Measurements from ENCODE around the gene MYO18B. TPM values are rescaled to one million over a fixed set of nuclear protein-coding genes. Genes with fewer than 3 reads are reported as not detected.

MYO18B gene
- total and polyA plus RNA-seq, 2 of the 8 experiments (the other 6 are each of a cell fraction or from before 2014, with no cell fraction given) = 0.62 to 0.78 TPM

DNA sequence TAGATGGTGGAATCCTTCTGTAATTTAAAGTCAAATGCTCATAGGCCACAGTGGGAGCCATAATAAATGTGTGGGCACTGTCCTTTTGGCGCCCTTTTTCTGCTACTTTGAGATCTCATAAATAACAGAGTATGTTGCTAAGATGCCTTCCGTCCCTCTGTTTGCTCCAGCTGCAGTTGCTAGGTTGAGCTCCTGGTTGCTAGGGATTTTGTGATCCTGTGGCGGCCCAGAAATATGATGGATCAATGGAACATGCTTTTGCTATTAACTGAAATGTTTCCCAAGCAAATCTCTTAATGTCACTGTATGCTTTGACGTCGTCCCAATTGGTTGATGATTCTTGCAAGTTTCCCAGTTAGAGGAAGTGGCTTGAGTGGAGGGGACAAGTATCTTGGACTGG, 53.5 kb downstream of the MYO18B start:
- H2BK120ac ChIP-seq (replicated peaks; ENCODE audit: low read depth, low read length) = no peak overlapping the region
- H4K91ac ChIP-seq (replicated peaks; ENCODE audit: insufficient read length, low read length) = no peak overlapping the region
- no peak for DNase-seq (ENCODE audit: low read depth in 1 of 2, low spot score in 2 of 2)
- H3K23ac ChIP-seq (ENCODE audit: insufficient read length) = no peak overlapping the region
- WGBS, 2 experiments (ENCODE audit: extremely low coverage in 1 of 2, insufficient coverage in 1 of 2, insufficient read length in 1 of 2, insufficient replicate concordance in 2 of 2, low coverage in 1 of 2, low lambda C conversion rate in 2 of 2, missing lambda C conversion rate in 1 of 2) = 77% methylated on average over 5 of the region's 5 CpGs; no CpG with 5 or more reads in 1 of the 2 experiments
- H2BK12ac ChIP-seq (ENCODE audit: low read depth, low read length) = no peak overlapping the region
- H3K14ac ChIP-seq (ENCODE audit: insufficient read length) = no peak overlapping the region
- ChIA-PET CTCF (ENCODE audit: partially characterized antibody) (interaction anchor here (0.8 to 1.1 kb wide), 2 partner anchors 22 to 23 kb away, joined by 3 to 4 read pairs; no protein-coding TSS in a partner anchor), POLR2A (ENCODE audit: partially characterized antibody) (no interaction called here)
- no peak overlapping the region for H3K4me2 ChIP-seq (ENCODE audit: insufficient read depth in 1 of 2, low read depth in 2 of 2, low read length in 2 of 2)
- no peak overlapping the region for H3K4me3 ChIP-seq (ENCODE audit: extremely low read depth in 1 of 4, insufficient read depth in 2 of 4, low read depth in 3 of 4, low read length in 4 of 4)
- H3K23me2 ChIP-seq (ENCODE audit: low read depth, low read length) = no peaks in the 10 kb centered on the region
- H2AFZ ChIP-seq (ENCODE audit: low read length) = no peak overlapping the region
- H2BK20ac ChIP-seq (ENCODE audit: low read length) = no peak overlapping the region
- H3K56ac ChIP-seq (replicated peaks; ENCODE audit: insufficient read length, low read depth, low read length) = no peak overlapping the region
- no peaks in the 10 kb centered on the region for H4K20me1 ChIP-seq (replicated peaks in 1 of 2; ENCODE audit: control insufficient read depth in 1 of 2, insufficient read depth in 2 of 2, low read length in 2 of 2)
- no peak overlapping the region for H3K27ac ChIP-seq (ENCODE audit: low read depth, low read length)
- no peak overlapping the region for H2AK5ac ChIP-seq (ENCODE audit: low read depth, low read length)
- no peaks in the 10 kb centered on the region for H3K79me2 ChIP-seq (ENCODE audit: control insufficient read depth in 1 of 2, insufficient read depth in 2 of 2, low read length in 2 of 2)
- no peaks in the 10 kb centered on the region for H3K4me1 ChIP-seq (replicated peaks in 1 of 4; ENCODE audit: control insufficient read depth in 3 of 4, insufficient read depth in 4 of 4, low read length in 3 of 4)
- FAIRE-seq = no peak
- no peak overlapping the region for H2BK15ac ChIP-seq (ENCODE audit: low read length)
- H3K9me3 ChIP-seq (ENCODE audit: insufficient read depth in 2 of 2, low read depth in 1 of 2, low read length in 1 of 2) = no peaks in the 10 kb centered on the region
- H3K18ac ChIP-seq (ENCODE audit: extremely low read depth, low read length) = no peak overlapping the region
- H3K4ac ChIP-seq (replicated peaks; ENCODE audit: insufficient read length, low read depth, low read length) = no peak overlapping the region
- H3K27me3 ChIP-seq (replicated peaks in 1 of 4; ENCODE audit: control insufficient read depth in 3 of 4, extremely low read depth in 1 of 4, insufficient read depth in 3 of 4, low read length in 3 of 4) = no peaks in the 10 kb centered on the region; a peak in 1 of 7 replicates
- H4K5ac ChIP-seq (ENCODE audit: insufficient read length, low read depth, low read length) = no peak overlapping the region
- no peak overlapping the region for H3K9ac ChIP-seq (replicated peaks in 1 of 4; ENCODE audit: extremely low read depth in 1 of 4, low read depth in 3 of 4, low read length in 3 of 4)
- no peak overlapping the region for H4K8ac ChIP-seq (ENCODE audit: extremely low read depth, insufficient read depth, low read length)
- H3K79me1 ChIP-seq (ENCODE audit: low read depth, low read length) = no peaks in the 10 kb centered on the region
- H3K36me3 ChIP-seq (ENCODE audit: control insufficient read depth in 2 of 4, insufficient read depth in 4 of 4, low read length in 3 of 4) = no peaks in the 10 kb centered on the region
- no peak overlapping the region for H2BK5ac ChIP-seq (ENCODE audit: low read depth, low read length)
- TF ChIP-seq, protein P1, sequence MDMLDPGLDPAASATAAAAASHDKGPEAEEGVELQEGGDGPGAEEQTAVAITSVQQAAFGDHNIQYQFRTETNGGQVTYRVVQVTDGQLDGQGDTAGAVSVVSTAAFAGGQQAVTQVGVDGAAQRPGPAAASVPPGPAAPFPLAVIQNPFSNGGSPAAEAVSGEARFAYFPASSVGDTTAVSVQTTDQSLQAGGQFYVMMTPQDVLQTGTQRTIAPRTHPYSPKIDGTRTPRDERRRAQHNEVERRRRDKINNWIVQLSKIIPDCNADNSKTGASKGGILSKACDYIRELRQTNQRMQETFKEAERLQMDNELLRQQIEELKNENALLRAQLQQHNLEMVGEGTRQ (IDR thresholded peaks at IDR 0.05; ENCODE audit: low read length) = no peak
- TF ChIP-seq CHD1 (IDR thresholded peaks at IDR 0.05; ENCODE audit: low read depth, low read length) = no peak
- no peak for TF ChIP-seq CREB1 (IDR thresholded peaks at IDR 0.05)
- no peak for TF ChIP-seq SAP30 (IDR thresholded peaks at IDR 0.05; ENCODE audit: insufficient read depth, insufficient replicate concordance, low read length)
- no peak for TF ChIP-seq TBP (IDR thresholded peaks at IDR 0.05; ENCODE audit: low read depth, low read length)
- TF ChIP-seq POLR2A (IDR thresholded peaks at IDR 0.05; ENCODE audit: control extremely low read depth in 1 of 2, low read depth in 2 of 2, low read length in 2 of 2) = no peak
- no peak for TF ChIP-seq CBX5 (IDR thresholded peaks at IDR 0.05; ENCODE audit: low read depth, low read length)
- TF ChIP-seq EZH2 (IDR thresholded peaks at IDR 0.05; ENCODE audit: low read depth, low read length, severe bottlenecking) = no peak
- TF ChIP-seq, protein P2, sequence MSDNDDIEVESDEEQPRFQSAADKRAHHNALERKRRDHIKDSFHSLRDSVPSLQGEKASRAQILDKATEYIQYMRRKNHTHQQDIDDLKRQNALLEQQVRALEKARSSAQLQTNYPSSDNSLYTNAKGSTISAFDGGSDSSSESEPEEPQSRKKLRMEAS (IDR thresholded peaks at IDR 0.05) = no peak
- TF ChIP-seq JUN (IDR thresholded peaks at IDR 0.05; ENCODE audit: low read depth, low read length) = no peak
- TF ChIP-seq SIN3A (conservative IDR thresholded peaks at IDR 0.05 in 1 of 2, IDR thresholded peaks at IDR 0.05 in 1 of 2; ENCODE audit: low read depth in 1 of 2, low read length in 2 of 2) = no peak
